Adrenal gland (tissue), 12 donors: Measurements from ENCODE around the gene LMO7. TPM values are rescaled to one million over a fixed set of nuclear protein-coding genes. Genes with fewer than 3 reads are reported as not detected.

Experiments used
- DNase-seq, 7 donors: peaks; one replicate each; pipeline ENCODE4 v3.0.0-alpha.2; 2019 to 2020
- H3K27ac ChIP-seq, 5 donors: fragments of 200-600 bp; sonication (generic) in 4 of 5; 1 replicate in 3 of 5; 2 replicates in 2 of 5; pipeline versions ENCODE4 v1.5.1 to v1.8.0; 2016 to 2020; ENCODE audit warnings: mild to moderate bottlenecking in 1 of 5
- H3K27me3 ChIP-seq: fragments of 200-600 bp; 2 replicates; pipeline ENCODE4 v1.8.0; 2021
- H3K36me3 ChIP-seq, 2 donors: fragments of 200-600 bp; replicated peaks in 1 of 2; 1 replicate in 1 of 2; 2 replicates in 1 of 2; pipeline versions ENCODE4 v1.5.1 to v1.8.0; 2018 to 2022
- H3K4me1 ChIP-seq, 2 donors: fragments of 200-600 bp; replicated peaks in 1 of 2; 1 replicate in 1 of 2; 2 replicates in 1 of 2; pipeline versions ENCODE4 v1.5.1 to v1.8.0; 2018 to 2021
- H3K4me3 ChIP-seq, 4 donors: fragments of 200-600 bp; sonication (generic) in 3 of 4; one replicate each; pipeline ENCODE4 v1.5.1; 2016 to 2018
- H3K9me3 ChIP-seq, 3 donors: fragments of 200-600 bp; sonication (generic) in 1 of 3; replicated peaks in 1 of 3; 1 replicate in 2 of 3; 2 replicates in 1 of 3; pipeline versions ENCODE4 v1.5.1 to v1.8.0; 2016 to 2021
- POLR2A ChIP-seq, 2 donors: fragments of 450-650 bp; IDR thresholded peaks; one replicate each; pipeline ENCODE4 v1.6.1; 2017; ENCODE audit warnings: antibody characterized with exemption in 2 of 2, mild to moderate bottlenecking in 2 of 2, moderate library complexity in 1 of 2
- WGBS, 4 donors: extraction: QIAGEN DNeasy Blood & Tissue Kit in 2 of 4; methylation state at CpG; one replicate each; pipeline versions ENCODE4 v1.1.5 to v1.1.7; 2013 to 2017; 5-methylcytosine and 5-hydroxymethylcytosine counted together
- intact Hi-C, 2 donors: fragments of 100-400 bp; cut with DNase I; formaldehyde crosslinking; loops; one replicate each; pipeline versions ENCODE4 v1.14.1 to v1.15.0; 2022 to 2023
- polyA plus RNA-seq, 3 donors: library from polyadenylated mRNA; stranded (reverse); fragments of 200-250 nt in 2 of 3; fragments of 350-450 nt in 1 of 3; fragmentation: Illumina TruSeq in 1 of 3; extraction: RNeasy Lipid Tissue Mini Kit (QIAGEN cat#74804) in 1 of 3; gene quantifications; one replicate each; pipeline ENCODE4 v1.2.3, GENCODE V29; 2013 to 2014
- total RNA-seq, 9 donors: library from RNA; depleted of rRNA in 4 of 9; stranded (reverse); fragments of >200 nt in 4 of 9; fragments of 120-200 nt in 1 of 9; fragmentation: NEBNext Ultra II Directional in 1 of 9; extraction: Animal tissue kit (Norgen Biotek cat#: 25700) in 1 of 9; gene quantifications; one replicate each; pipeline versions ENCODE4 v1.1.0 to v1.2.4, GENCODE V29; 2013 to 2023
- TF ChIP-seq, protein P1 (sequence below), 6 experiments: fragments of 450-650 bp in 4 of 6; fragments of 200-600 bp in 2 of 6; sonication (generic) in 1 of 6; IDR thresholded peaks; 1 replicate in 5 of 6; 2 replicates in 1 of 6; pipeline versions ENCODE4 v1.5.1 to v1.8.0; 2016 to 2021; ENCODE audit warnings: antibody characterized with exemption in 6 of 6, mild to moderate bottlenecking in 2 of 6, moderate library complexity in 1 of 6
- donor health status: healthy with polysubstance abuse.
- donor health status: Bipolar disorder and iron deficiency.
- donor health status: DM: yes; HTN: yes; CAD: no.
- donor health status: DM: no; HTN: no; CAD: no.
- donor health status: DM: no; HTN: no; CAD: no.
- donor health status: DM: yes; HTN: yes; CAD: no.

LMO7 gene
- total and polyA plus RNA-seq, 12 donors, result 7.4 to 39.7 (median 11.4) TPM

DNA sequence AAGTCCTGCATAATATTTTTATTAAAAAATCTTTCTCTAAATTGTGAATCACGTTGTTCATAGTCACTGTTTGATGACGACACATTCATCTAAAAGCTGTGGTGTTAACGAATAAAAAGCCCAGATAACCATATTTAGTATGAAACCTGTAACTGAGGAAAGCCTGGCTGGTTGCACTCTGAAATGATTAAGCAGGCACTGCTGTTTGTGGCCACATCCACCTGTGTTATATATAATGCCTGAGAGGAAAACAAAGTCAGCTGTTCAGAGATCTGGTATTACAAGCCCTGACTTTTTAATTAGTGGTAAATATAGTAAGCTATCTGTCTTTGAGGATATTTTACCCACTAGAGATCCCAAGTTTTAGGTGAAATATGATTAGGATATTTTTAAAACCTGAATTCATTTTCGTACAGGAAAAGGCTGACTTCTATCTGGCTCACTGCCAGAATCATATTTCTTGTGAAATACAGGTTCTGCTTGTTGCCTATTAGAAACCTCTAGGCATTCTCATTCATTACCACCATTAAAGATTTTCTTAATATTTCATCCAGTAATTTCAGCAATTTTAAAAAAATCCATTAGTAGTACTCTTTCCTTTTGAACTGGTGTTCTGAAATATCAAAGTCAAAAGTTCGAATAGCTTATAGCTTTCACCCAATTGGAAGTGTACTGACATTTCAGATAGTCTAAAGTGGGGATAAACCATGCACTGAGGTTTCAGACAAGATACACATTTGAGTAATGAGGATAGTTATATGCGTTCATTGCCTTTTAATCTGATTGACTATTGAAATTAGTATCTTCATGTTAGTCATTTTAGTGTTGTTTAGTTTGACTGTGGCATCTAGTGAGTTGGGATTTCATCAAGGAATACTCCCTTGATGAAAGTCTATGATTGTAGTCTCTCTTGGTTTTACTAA is 79.7 kb downstream of the LMO7 start:
- H3K27me3 ChIP-seq, result no peaks in the 10 kb centered on the region
- no peaks in the 10 kb centered on the region for H3K36me3 ChIP-seq
- intact Hi-C loops, result no loop called here
- no peak overlapping the region for H3K27ac ChIP-seq
- no peaks in the 10 kb centered on the region for H3K9me3 ChIP-seq
- DNase-seq, result no peak
- TF ChIP-seq, protein P1, sequence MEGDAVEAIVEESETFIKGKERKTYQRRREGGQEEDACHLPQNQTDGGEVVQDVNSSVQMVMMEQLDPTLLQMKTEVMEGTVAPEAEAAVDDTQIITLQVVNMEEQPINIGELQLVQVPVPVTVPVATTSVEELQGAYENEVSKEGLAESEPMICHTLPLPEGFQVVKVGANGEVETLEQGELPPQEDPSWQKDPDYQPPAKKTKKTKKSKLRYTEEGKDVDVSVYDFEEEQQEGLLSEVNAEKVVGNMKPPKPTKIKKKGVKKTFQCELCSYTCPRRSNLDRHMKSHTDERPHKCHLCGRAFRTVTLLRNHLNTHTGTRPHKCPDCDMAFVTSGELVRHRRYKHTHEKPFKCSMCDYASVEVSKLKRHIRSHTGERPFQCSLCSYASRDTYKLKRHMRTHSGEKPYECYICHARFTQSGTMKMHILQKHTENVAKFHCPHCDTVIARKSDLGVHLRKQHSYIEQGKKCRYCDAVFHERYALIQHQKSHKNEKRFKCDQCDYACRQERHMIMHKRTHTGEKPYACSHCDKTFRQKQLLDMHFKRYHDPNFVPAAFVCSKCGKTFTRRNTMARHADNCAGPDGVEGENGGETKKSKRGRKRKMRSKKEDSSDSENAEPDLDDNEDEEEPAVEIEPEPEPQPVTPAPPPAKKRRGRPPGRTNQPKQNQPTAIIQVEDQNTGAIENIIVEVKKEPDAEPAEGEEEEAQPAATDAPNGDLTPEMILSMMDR (IDR thresholded peaks at IDR 0.05), result no peak
- no peak for TF ChIP-seq POLR2A (IDR thresholded peaks at IDR 0.05)
- H3K4me3 ChIP-seq, result no peak overlapping the region
- 59 to 72% (median 65%) methylated on average over 6 of the region's 6 CpGs for WGBS, 4 donors
- no peaks in the 10 kb centered on the region for H3K4me1 ChIP-seq

DNA sequence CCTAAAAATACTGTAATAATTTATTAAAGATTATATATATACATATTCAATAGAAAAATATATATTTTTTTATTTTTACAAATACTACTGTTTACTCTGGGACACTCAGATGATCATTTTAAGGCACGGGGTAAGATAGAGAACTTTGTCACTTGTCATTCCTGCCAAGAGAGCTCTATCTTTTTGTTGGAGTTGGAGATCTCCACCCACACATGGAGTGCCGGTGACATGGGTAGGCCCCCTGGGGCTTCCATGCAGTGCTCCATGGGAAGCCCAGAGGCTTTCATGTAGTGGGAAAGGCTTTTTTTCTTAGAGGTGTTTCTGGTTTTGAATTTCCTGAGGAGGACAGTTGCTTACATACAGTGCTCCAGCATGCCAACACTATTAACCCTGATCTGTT is 81.4 kb downstream of the LMO7 start:
- intact Hi-C loops, result no loop called here
- DNase-seq, result no peak
- Histone ChIP-seq H3K4me3 (no peak overlapping the region), H3K27ac (no peak overlapping the region), H3K36me3 (no peaks in the 10 kb centered on the region), H3K27me3 (no peaks in the 10 kb centered on the region), H3K4me1 (no peaks in the 10 kb centered on the region), H3K9me3 (no peaks in the 10 kb centered on the region)
- no peak for TF ChIP-seq POLR2A (IDR thresholded peaks at IDR 0.05)
- TF ChIP-seq, protein P1 (IDR thresholded peaks at IDR 0.05), result no peak
- WGBS, 4 donors, result 81 to 90% (median 90%) methylated on average over 2 of the region's 2 CpGs

DNA sequence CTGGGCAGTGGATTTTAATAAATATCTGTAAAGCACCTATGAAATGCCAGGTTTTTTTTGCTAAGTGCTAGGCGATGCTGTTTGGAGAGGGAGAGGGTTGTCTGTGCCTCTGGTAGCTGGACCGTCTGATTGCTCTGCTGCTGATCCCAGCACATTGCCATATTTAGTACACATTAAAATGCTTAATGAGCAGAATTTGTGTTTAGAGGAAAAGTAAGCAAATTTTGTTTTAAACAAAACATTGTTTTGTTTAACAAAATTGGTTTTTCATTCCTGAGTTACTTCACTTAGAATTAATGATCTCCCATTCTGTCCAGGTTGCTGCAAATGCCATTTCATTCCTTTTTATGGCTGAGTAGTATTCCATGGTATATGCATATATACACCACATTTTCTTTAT is 85.2 kb downstream of the LMO7 start:
- DNase-seq, result no peak
- intact Hi-C loops, result no loop called here
- TF ChIP-seq POLR2A (IDR thresholded peaks at IDR 0.05), result no peak
- TF ChIP-seq, protein P1 (IDR thresholded peaks at IDR 0.05), result no peak
- Histone ChIP-seq H3K4me1 (no peaks in the 10 kb centered on the region), H3K4me3 (no peak overlapping the region), H3K9me3 (no peaks in the 10 kb centered on the region), H3K27me3 (no peaks in the 10 kb centered on the region), H3K36me3 (no peaks in the 10 kb centered on the region), H3K27ac (no peak overlapping the region)
- WGBS, 4 donors, result 93 to 98% (median 96%) methylated on average over 2 of the region's 2 CpGs

DNA sequence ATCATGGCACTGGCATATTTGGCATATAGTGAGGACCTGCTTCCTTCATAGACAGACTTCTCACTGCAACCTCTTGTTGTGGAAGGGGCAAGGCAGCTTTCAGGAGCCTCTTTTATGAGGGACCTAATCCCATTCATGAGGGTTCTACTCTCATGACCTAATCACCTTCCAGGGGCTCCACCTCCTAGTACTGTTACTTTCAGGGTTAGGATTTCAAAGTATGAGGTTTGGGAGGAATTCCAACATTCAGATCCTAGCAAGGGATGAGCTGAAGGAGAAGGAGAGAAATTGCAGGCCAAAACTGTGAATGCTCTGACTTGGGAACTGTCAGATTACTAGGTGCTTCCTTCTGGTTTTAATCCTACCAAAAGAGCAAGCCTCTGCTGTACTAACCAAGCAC is 87.8 kb downstream of the LMO7 start:
- Histone ChIP-seq H3K27me3 (no peaks in the 10 kb centered on the region), H3K9me3 (no peaks in the 10 kb centered on the region), H3K27ac (no peak overlapping the region), H3K4me1 (no peaks in the 10 kb centered on the region), H3K36me3 (no peaks in the 10 kb centered on the region), H3K4me3 (no peak overlapping the region)
- DNase-seq, result no peak
- intact Hi-C loops, result no loop called here
- no peak for TF ChIP-seq POLR2A (IDR thresholded peaks at IDR 0.05)
- TF ChIP-seq, protein P1 (IDR thresholded peaks at IDR 0.05), result no peak
